ENCODE results near the gene TMEM87B. TPM values are rescaled to one million over a fixed set of nuclear protein-coding genes. Genes with fewer than 3 reads are reported as not detected.

Gene TMEM87B
- total RNA-seq (2014; rRNA removed; shearing (Covaris generic)) (42.4 and 46.9 TPM in 2 replicates), polyA plus RNA-seq (2016; fragmentation: Nextera tagmentation; extraction: Ambion mirVana) (27.8 and 32.1 TPM in 2 replicates)

- peak; percentile 99 for DNase-seq
- Histone ChIP-seq H3K9me2 (ENCODE audit: insufficient read depth) (no peaks in the 10 kb centered on the region), H3K9me3 (ENCODE audit: low read depth) (no peaks in the 10 kb centered on the region), H3K4me2 (ENCODE audit: unreplicated experiment) (peak within 1 kb of the TSS; percentile 92), H3K9ac (peak within 1 kb of the TSS; percentile 94), H3K79me2 (ENCODE audit: insufficient read depth) (peaks cover 47% of the 10 kb centered on the region), H3K4me1 (ENCODE audit: insufficient read depth) (peaks cover 20% of the 10 kb centered on the region), H3K36me3 (ENCODE audit: low read depth) (no peaks in the 10 kb centered on the region), H3F3A (ENCODE audit: insufficient read depth) (peaks cover 25% of the 10 kb centered on the region), H3K27me3 (replicated peaks; ENCODE audit: insufficient read depth) (no peaks in the 10 kb centered on the region), H3K4me3 (peak within 1 kb of the TSS; percentile 86), H4K20me1 (ENCODE audit: insufficient read depth) (no peaks in the 10 kb centered on the region), H2AFZ (peak within 1 kb of the TSS; percentile 70), H3K27ac (peak within 1 kb of the TSS; percentile 92)
- in situ Hi-C loops (cut with MboI) = no loop called here
- no peak for TF ChIP-seq EZH2phosphoT487 (IDR thresholded peaks at IDR 0.05; ENCODE audit: insufficient read depth, low read depth)
- TF ChIP-seq EZH2 (IDR thresholded peaks at IDR 0.05; ENCODE audit: insufficient read depth, poor library complexity, severe bottlenecking) = no peak
- 0 to 2% methylated on average over 49 to 59 of the region's 90 CpGs for WGBS, 2 experiments (ENCODE audit: low coverage in 1 of 2, low lambda C conversion rate in 2 of 2, missing lambda C conversion rate in 2 of 2)
These were observed at the start of gene TMEM87B for GRCh38 chr2:112054847-112055729. TSS of gene TMEM87B (plus strand) at chr2:112055269. CDS start at chr2:112055592, 323 bp downstream.

GRCh38 chr2:112005406-112006075 is 49.5 kb upstream of the TMEM87B start:
- Histone ChIP-seq H3K4me1 (ENCODE audit: insufficient read depth) (peaks cover 15% of the 10 kb centered on the region), H3K27me3 (replicated peaks; ENCODE audit: insufficient read depth) (peaks cover 17% of the 10 kb centered on the region), H4K20me1 (ENCODE audit: insufficient read depth) (no peaks in the 10 kb centered on the region), H2AFZ (no peak overlapping the region), H3K9me3 (ENCODE audit: low read depth) (no peaks in the 10 kb centered on the region), H3K36me3 (ENCODE audit: low read depth) (no peaks in the 10 kb centered on the region), H3K9ac (no peak overlapping the region), H3K79me2 (ENCODE audit: insufficient read depth) (no peaks in the 10 kb centered on the region), H3F3A (ENCODE audit: insufficient read depth) (peaks cover 16% of the 10 kb centered on the region), H3K27ac (no peak overlapping the region), H3K4me3 (no peak overlapping the region), H3K9me2 (ENCODE audit: insufficient read depth) (no peaks in the 10 kb centered on the region), H3K4me2 (ENCODE audit: unreplicated experiment) (no peak overlapping the region)
- in situ Hi-C loops (cut with MboI) = no loop called here
- DNase-seq = no peak
- no peak for TF ChIP-seq EZH2phosphoT487 (IDR thresholded peaks at IDR 0.05; ENCODE audit: insufficient read depth, low read depth)
- no peak for TF ChIP-seq EZH2 (IDR thresholded peaks at IDR 0.05; ENCODE audit: insufficient read depth, poor library complexity, severe bottlenecking)
- 84 to 87% methylated on average over 5 of the region's 5 CpGs for WGBS, 2 experiments (ENCODE audit: low coverage in 1 of 2, low lambda C conversion rate in 2 of 2, missing lambda C conversion rate in 2 of 2)

GRCh38 chr2:112006076-112006410 is 49.0 kb upstream of the TMEM87B start:
- no peak overlapping the region for H3K9ac ChIP-seq
- H3F3A ChIP-seq (ENCODE audit: insufficient read depth) = peaks cover 16% of the 10 kb centered on the region
- in situ Hi-C loops (cut with MboI) = no loop called here
- no peaks in the 10 kb centered on the region for H3K79me2 ChIP-seq (ENCODE audit: insufficient read depth)
- H3K4me2 ChIP-seq (ENCODE audit: unreplicated experiment) = no peak overlapping the region
- H2AFZ ChIP-seq = no peak overlapping the region
- H3K27me3 ChIP-seq (replicated peaks; ENCODE audit: insufficient read depth) = peaks cover 21% of the 10 kb centered on the region
- H4K20me1 ChIP-seq (ENCODE audit: insufficient read depth) = no peaks in the 10 kb centered on the region
- peaks cover 15% of the 10 kb centered on the region for H3K4me1 ChIP-seq (ENCODE audit: insufficient read depth)
- H3K36me3 ChIP-seq (ENCODE audit: low read depth) = no peaks in the 10 kb centered on the region
- 4 to 14% methylated on average over 4 of the region's 4 CpGs for WGBS, 2 experiments (ENCODE audit: low coverage in 1 of 2, low lambda C conversion rate in 2 of 2, missing lambda C conversion rate in 2 of 2)
- no peak for TF ChIP-seq EZH2 (IDR thresholded peaks at IDR 0.05; ENCODE audit: insufficient read depth, poor library complexity, severe bottlenecking)
- H3K9me2 ChIP-seq (ENCODE audit: insufficient read depth) = no peaks in the 10 kb centered on the region
- peak; percentile 75 for DNase-seq
- no peaks in the 10 kb centered on the region for H3K9me3 ChIP-seq (ENCODE audit: low read depth)
- H3K27ac ChIP-seq = no peak overlapping the region
- no peak overlapping the region for H3K4me3 ChIP-seq

GRCh38 chr2:112007493-112007892 is 47.6 kb upstream of the TMEM87B start:
- Histone ChIP-seq H3K9ac (no peak overlapping the region), H2AFZ (no peak overlapping the region), H3K4me1 (ENCODE audit: insufficient read depth) (peaks cover 8% of the 10 kb centered on the region), H3K27ac (no peak overlapping the region), H3K4me3 (no peak overlapping the region), H3K36me3 (ENCODE audit: low read depth) (no peaks in the 10 kb centered on the region), H3F3A (ENCODE audit: insufficient read depth) (peaks cover 16% of the 10 kb centered on the region), H3K79me2 (ENCODE audit: insufficient read depth) (no peaks in the 10 kb centered on the region), H3K9me3 (ENCODE audit: low read depth) (no peaks in the 10 kb centered on the region), H4K20me1 (ENCODE audit: insufficient read depth) (no peaks in the 10 kb centered on the region), H3K27me3 (replicated peaks; ENCODE audit: insufficient read depth) (peaks cover 27% of the 10 kb centered on the region), H3K4me2 (ENCODE audit: unreplicated experiment) (no peak overlapping the region), H3K9me2 (ENCODE audit: insufficient read depth) (no peaks in the 10 kb centered on the region)
- no peak for DNase-seq
- in situ Hi-C loops (cut with MboI) = no loop called here
- TF ChIP-seq EZH2 (IDR thresholded peaks at IDR 0.05; ENCODE audit: insufficient read depth, poor library complexity, severe bottlenecking) = no peak
- TF ChIP-seq EZH2phosphoT487 (IDR thresholded peaks at IDR 0.05; ENCODE audit: insufficient read depth, low read depth) = no peak
- WGBS, 2 experiments (ENCODE audit: low coverage in 1 of 2, low lambda C conversion rate in 2 of 2, missing lambda C conversion rate in 2 of 2) = 58 to 61% methylated on average over 2 of the region's 2 CpGs

Measured in GM23248 (cell line).